RCC 7860 (cell line): Measurements from ENCODE around the gene KCTD13.
A peak's percentile ranks its signal among the peaks of the same experiment; 100 is the strongest.
"Not testable (repeated sequence)": the region's sequence is repeated elsewhere in the genome, so short reads cannot be mapped to it uniquely, and the experiment has no call there.

Experiments
- DNase-seq: peaks from one replicate; pipeline ENCODE4 v3.0.0-alpha.2; 2015; ENCODE audit warnings: low spot score
- FAIRE-seq: peaks from 2 replicates; lab custom pipeline; 2012; peaks lifted over from hg19 to GRCh38; lab: Jason Lieb, UNC

Gene KCTD13

GRCh38 chr16:29883987-29884386, 42.0 kb downstream of the KCTD13 start:
- no peak for FAIRE-seq

GRCh38 chr16:29881050-29881449, 45.0 kb downstream of the KCTD13 start:
- no peak for FAIRE-seq

More at GRCh38 chr16:29883987-29884386, 42.0 kb downstream of the KCTD13 start:
- no peak for DNase-seq

GRCh38 chr16:29878172-29878571, 47.9 kb downstream of the KCTD13 start:
- no peak for FAIRE-seq
- no peak for DNase-seq

More at GRCh38 chr16:29881050-29881449, 45.0 kb downstream of the KCTD13 start:
- DNase-seq = no peak

DNA sequence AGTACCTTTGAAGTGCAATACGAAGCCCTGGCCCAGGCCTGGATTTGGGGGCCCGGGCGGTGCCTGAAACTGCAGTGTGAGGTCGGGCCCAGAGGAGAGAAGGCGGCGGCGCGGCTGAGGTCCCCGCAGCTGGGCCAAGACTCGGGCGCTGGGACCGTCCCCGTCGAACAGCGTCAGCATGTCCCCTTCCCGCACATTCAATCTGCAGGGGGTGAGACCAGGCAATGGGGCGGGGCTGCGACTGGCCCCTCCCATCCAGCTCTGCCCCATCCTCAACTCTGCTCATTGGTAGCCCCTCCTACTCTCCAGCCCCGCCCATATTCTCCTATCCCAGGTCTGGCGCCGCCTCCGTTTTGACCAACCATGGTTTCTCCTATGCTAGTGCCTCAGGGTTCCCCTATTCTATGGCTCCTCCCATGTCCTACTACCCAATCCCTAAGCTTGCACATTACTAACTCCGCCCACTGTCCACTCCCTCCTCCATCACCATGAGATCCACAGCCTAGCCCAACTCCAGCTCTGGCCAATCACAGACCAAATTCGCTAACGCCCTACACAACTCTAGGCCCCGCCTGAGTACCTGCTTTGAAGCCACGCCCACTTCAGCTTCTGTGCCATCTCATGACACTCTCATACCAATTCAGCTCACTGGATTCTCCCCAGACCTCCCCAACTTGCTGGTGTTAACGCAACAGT, 48.6 kb downstream of the KCTD13 start:
- DNase-seq (no peak), FAIRE-seq (no peak)

GRCh38 chr16:29876594-29877249, 49.3 kb downstream of the KCTD13 start:
- no peak for DNase-seq
- FAIRE-seq = no peak

GRCh38 chr16:29876217-29876593, 49.8 kb downstream of the KCTD13 start:
- FAIRE-seq (no peak), DNase-seq (no peak)

GRCh38 chr16:29875206-29875605, 50.8 kb downstream of the KCTD13 start:
- no peak for DNase-seq
- no peak for FAIRE-seq

GRCh38 chr16:29873319-29873718, 52.7 kb downstream of the KCTD13 start:
- DNase-seq (no peak), FAIRE-seq (no peak)

DNA sequence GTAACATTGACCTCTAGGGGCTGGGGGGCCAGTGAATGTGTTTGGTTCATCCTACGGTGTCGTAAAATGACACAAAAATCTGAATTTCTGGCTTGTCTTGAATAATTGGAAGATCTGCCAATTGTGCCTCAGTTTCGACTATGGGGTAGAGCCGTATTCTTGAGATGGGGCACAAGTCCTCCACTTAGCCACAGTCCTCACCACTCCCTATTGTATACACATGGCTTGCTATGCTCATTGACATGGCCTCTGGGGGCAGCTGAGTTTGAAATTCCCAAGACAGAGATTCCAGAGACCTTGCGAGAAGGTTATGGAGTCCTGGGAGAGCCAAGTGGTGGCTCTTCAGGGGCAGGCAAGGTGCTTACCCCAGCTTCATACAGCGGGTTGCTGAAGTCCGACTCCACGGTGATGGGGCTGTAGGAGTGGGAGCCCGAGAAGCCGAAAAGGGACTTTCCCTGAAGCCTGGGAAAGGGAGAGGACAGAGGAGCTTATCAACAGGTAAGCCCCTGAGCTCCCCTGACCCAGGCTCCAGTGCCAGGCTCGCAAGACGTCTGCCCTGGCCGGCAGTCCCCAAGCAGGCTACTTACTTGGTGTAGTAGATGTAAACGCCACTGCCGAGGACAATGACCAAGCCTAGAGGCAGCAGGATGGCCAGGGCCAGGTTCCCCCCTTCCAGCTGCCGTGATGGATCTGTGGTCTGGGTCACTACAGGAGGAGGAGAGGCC, 54.0 kb downstream of the KCTD13 start:
- no peak for FAIRE-seq
- DNase-seq = no peak

GRCh38 chr16:29869067-29869466, 57.0 kb downstream of the KCTD13 start:
- DNase-seq, FAIRE-seq: not testable (repeated sequence)

DNA sequence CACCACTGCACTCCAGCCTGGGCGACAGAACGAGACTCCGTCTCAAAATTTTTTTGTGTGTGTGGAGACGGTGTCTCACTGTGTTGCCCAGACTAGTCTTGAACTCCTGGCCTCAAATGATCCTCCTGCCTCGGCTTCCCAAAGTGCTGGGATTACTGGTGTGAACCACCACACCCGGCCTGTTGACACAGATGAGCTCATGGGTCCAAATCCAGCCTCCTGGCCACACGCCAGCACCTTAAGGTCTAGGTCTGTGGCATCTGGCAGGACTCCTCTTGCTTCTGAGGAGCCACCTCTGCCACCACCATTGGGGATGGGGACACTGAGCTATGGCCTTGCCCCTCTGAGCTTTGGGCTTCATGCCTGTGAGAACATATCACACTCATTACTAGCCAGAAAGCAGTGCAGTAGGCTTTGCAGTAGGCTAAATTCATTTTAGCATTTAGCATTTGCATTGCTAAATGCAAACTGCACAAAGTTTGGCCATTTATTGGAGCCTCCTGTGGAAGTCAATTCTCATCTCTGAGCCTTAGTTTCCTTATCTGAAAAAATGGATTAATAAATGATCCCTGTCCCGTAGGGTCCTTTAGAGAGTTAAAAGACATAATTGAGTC, 57.5 kb downstream of the KCTD13 start:
- no peak for FAIRE-seq

GRCh38 chr16:29864205-29864604, 61.8 kb downstream of the KCTD13 start:
- FAIRE-seq (no peak), DNase-seq (no peak)

More for the DNA sequence above, 57.5 kb downstream of the KCTD13 start:
- no peak for DNase-seq

- DNase-seq (no peak), FAIRE-seq (no peak)
Observed at GRCh38 chr16:29863669-29863984, 62.4 kb downstream of the KCTD13 start.

- peak; percentile 78 for FAIRE-seq
Observed at GRCh38 chr16:29862884-29863668, 63.0 kb downstream of the KCTD13 start, which contains the start of gene CDIPT. CDIPT (minus strand) TSS chr16:29863226; CDS start chr16:29862857, 369 bp downstream.

DNA sequence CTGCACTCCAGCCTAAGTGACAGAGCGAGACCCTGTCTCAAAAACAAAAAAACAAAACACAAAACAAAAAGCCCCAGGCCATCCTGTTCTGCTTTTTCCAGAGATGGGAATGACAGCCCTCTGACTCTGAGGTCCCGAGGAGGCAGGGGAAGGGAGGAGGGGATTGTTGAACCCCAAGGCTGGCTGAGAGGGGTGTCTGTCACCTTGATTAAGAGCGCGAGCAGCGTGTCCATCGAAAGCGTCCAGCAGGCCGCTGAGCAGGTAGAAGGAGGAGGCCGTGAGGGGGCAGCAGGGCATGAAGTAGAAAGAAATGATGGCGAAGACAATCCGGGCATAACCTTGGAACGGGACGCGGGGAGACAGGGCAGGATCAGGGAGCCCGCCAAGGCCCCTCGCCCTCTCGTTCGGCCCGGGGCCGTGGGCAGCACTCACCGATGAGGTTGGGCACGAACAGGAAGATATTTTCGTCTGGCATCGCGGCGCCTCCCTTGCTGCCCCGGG, 63.6 kb downstream of the KCTD13 start:
- FAIRE-seq (no peak), DNase-seq (peak; percentile 5)

More at GRCh38 chr16:29862884-29863668, 63.0 kb downstream of the KCTD13 start, which contains the start of gene CDIPT:
- peak; percentile 86 for DNase-seq

DNA sequence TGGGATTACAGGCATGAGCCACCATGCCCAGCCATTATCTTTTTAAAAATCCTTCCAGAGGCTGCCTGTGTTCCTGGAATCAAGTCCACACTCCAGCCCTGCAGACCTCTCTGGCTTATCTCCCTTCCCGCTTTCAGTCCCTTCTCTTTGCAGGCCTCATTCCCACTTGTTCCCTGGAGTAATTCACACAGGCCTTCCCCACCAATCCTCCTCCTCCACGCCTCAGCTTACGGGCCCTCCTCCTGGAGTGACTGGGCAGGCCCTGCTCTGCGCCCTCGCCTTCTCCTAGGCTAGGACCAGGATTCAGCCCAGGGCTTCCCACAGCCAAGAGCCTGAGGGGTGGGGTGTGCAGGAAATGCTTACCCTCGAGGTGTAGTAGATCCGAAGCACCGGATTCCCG, 65.8 kb downstream of the KCTD13 start:
- FAIRE-seq = no peak
- no peak for DNase-seq

DNA sequence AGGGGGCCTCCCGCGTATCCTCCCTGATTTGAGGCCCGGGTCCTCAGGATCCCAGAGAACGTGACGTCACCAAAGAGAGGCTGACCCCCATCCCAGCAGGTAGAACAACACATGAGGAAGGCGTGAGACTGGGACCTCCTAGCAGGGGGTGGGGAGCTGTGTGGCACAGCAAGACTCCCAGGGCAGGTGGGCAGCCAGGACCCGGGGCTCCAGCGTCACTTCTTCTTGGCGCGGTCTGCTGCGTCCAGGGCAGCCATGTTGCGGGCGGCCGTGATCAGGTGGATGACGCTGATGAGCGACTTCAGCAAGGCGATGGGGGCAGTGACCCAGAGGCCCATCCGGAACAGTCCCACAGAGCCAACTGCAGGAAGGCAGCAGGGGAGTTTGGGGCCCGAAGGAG, 67.1 kb downstream of the KCTD13 start:
- FAIRE-seq = no peak
- DNase-seq = no peak

DNA sequence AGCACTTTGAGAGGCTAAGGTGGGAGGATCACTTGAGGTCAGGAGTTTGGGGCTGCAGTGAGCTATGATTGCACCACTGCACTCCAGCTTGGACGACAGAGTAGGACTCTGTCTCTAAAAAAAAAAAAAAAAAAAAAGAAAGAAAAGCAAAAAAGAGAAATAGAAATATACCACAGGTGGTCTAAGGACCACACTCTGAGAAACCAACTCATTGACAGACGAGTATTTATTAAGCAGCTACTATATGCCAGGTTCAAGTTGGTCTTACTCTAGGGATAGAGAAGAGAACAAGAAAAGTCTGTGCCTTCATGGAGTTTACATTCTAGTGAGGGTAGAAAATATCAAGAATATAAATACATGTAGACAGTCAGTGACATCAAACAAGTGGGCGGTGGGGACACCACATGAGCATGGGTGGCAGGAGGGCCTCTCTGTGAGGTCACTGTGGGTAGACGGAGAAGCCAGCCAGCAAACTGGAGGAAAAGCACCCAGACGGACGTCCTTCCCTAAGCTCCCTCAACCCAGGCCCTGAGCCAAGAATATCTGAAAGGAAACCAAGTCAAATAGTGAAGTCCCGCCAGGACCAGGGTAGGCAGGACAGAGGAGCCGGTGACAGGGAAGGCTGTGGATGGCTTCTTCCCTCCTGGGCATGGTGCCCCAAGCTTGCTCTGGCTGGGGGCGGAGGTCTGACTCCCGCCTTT, 67.7 kb downstream of the KCTD13 start:
- DNase-seq = no peak
- no peak for FAIRE-seq

GRCh38 chr16:29857133-29857760, 68.8 kb downstream of the KCTD13 start:
- peak; percentile 83 for FAIRE-seq
- DNase-seq = peak; percentile 67
